WI38 (cell line): Measurements from ENCODE around the gene FREM1.

ENCODE experiments used
- H3K4me3 ChIP-seq: 2 replicates; pipeline ENCODE4 v1.5.1; 2011; ENCODE audit warnings: low read depth, mild to moderate bottlenecking, control low read depth, low read length
- CTCF ChIP-seq: IDR thresholded peaks from 2 replicates; pipeline ENCODE4 v1.5.1; 2012; ENCODE audit warnings: low read depth, mild to moderate bottlenecking, control low read depth, low read length

FREM1 gene

DNA sequence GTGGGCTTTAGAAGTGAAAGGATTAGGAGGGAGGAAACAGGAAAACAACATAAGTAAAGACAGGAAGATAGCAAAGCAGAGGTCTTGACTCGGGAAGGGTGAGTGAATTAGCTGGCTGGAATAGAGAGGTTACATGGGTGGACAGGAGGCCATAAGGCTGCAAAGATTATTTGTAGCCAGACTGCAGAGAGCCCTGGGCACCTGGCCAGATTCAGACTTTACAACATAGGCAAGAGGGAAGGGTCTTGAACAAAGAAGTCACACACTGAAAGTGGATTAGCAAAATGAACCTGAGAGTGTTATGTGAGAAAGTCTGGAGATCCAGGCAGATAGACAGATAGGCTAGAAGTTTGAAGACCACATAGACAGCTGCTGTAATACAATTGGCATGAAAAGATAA lies 158.0 kb downstream of the FREM1 start:
- H3K4me3 ChIP-seq = no peak overlapping the region
- TF ChIP-seq CTCF = no peak

GRCh38 chr9:14750821-14751220 lies 159.4 kb downstream of the FREM1 start:
- no peak for TF ChIP-seq CTCF
- H3K4me3 ChIP-seq = no peak overlapping the region

GRCh38 chr9:14749741-14750211 lies 160.5 kb downstream of the FREM1 start:
- no peak for TF ChIP-seq CTCF
- H3K4me3 ChIP-seq = no peak overlapping the region

- H3K4me3 ChIP-seq = no peak overlapping the region
Observed at GRCh38 chr9:14748373-14748772, 161.9 kb downstream of the FREM1 start.

GRCh38 chr9:14747111-14747510 lies 163.1 kb downstream of the FREM1 start:
- no peak overlapping the region for H3K4me3 ChIP-seq
- no peak for TF ChIP-seq CTCF

More at GRCh38 chr9:14748373-14748772, 161.9 kb downstream of the FREM1 start:
- TF ChIP-seq CTCF = no peak

DNA sequence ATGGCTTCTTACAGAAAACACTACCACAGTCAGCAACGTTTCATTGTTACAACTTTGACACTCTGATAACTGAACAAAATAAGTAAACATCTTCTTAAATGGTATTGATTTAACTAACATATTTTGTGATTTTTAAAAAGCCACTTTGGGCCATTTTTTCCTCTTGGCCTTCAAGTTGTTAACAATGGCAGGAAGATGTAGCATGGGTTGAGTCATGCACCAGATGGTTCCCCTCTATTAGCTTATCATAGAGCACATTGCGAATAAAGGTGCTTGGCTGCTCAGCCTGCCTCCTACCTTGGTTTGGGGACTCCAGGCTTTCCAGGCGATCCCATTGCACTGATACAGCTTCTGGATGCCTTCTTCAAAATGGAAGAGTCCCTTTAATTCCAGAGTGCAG lies 163.6 kb downstream of the FREM1 start:
- TF ChIP-seq CTCF = no peak
- H3K4me3 ChIP-seq = no peak overlapping the region

DNA sequence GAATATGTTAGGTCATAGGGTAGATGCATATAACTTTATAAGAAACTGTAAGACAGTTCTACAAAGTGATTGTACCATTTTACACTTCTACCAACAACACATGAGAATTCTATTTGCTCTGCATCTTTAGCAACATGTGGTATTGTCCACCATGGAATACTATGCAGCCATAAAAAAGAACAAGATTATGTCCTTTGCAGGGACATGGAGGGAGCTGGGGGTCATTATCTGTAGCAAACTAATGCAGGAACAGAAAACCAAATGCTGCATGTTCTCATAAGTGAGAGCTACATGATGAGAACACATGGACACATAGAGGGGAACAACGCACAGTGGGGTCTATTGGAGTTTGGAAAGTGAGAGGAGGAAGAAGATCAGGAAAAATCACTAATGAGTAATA lies 165.5 kb downstream of the FREM1 start:
- no peak overlapping the region for H3K4me3 ChIP-seq
- TF ChIP-seq CTCF = no peak
